ENCODE data around the gene CYP2C18.
"Not testable (repeated sequence)": the region's sequence is repeated elsewhere in the genome, so short reads cannot be mapped to it uniquely, and the experiment has no call there.

CYP2C18 gene

DNA sequence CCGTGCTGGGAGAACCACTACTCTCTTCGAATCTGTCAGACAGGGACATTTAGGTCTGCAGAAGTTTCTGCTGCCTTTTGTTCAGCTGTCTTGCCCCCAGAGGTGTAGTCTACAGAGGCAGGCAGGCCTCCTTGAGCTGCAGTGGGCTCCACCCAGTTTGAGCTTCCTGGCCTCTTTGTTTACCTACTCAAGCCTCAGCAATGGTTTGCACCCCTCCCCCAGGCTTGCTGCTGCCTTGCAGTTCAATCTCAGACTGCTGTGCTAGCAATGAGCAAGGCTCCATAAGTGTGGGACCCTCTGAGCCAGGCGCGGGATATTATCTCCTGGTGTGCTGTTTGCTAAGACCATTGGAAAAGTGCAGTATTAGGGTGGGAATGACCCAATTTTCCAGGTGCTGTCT lies 20.5 kb upstream of the CYP2C18 start:
- H4K8ac ChIP-seq (ENCODE audit: low read depth, low read length); H2BK120ac ChIP-seq (ENCODE audit: low read depth, low read length); H2AFZ ChIP-seq (ENCODE audit: low read length); H3K4me1 ChIP-seq (ENCODE audit: control insufficient read depth in 2 of 2, insufficient read depth in 1 of 2, low read depth in 1 of 2, low read length in 2 of 2); H3K27ac ChIP-seq (replicated peaks; ENCODE audit: low read length); H3K23ac ChIP-seq (ENCODE audit: low read depth, low read length, poor library complexity); H3K27me3 ChIP-seq (ENCODE audit: control insufficient read depth in 3 of 3, insufficient read depth in 3 of 3, low read depth in 1 of 3, low read length in 3 of 3); H3K9me3 ChIP-seq (replicated peaks in 1 of 2; ENCODE audit: control insufficient read depth in 2 of 2, insufficient read depth in 1 of 2, low read depth in 1 of 2, low read length in 2 of 2); H3K9ac ChIP-seq (ENCODE audit: low read depth, low read length, poor library complexity); H2BK5ac ChIP-seq (ENCODE audit: low read length); DNase-seq (ENCODE audit: low spot score); H3K79me1 ChIP-seq (ENCODE audit: low read depth, low read length); H3K4ac ChIP-seq (ENCODE audit: low read length); H2BK12ac ChIP-seq (ENCODE audit: low read length); H3K18ac ChIP-seq (ENCODE audit: low read length); H3K4me2 ChIP-seq (ENCODE audit: insufficient read depth, low read length, poor library complexity, severe bottlenecking); H4K91ac ChIP-seq (ENCODE audit: low read depth, low read length, poor library complexity); H2BK15ac ChIP-seq (ENCODE audit: low read length); H3K36me3 ChIP-seq (replicated peaks in 1 of 2; ENCODE audit: control insufficient read depth in 2 of 2, insufficient read depth in 2 of 2, low read length in 2 of 2); H2AK5ac ChIP-seq (ENCODE audit: low read depth, low read length); H3K4me3 ChIP-seq (ENCODE audit: low read length in 2 of 2): not testable (repeated sequence)
- peak overlapping the region; percentile 38 for H3K14ac ChIP-seq (ENCODE audit: low read length)
- WGBS, 2 donors (ENCODE audit: extremely low coverage in 2 of 2, insufficient read length in 2 of 2, insufficient replicate concordance in 1 of 2), result no CpG with 5 or more reads among the region's 4 CpGs

DNA sequence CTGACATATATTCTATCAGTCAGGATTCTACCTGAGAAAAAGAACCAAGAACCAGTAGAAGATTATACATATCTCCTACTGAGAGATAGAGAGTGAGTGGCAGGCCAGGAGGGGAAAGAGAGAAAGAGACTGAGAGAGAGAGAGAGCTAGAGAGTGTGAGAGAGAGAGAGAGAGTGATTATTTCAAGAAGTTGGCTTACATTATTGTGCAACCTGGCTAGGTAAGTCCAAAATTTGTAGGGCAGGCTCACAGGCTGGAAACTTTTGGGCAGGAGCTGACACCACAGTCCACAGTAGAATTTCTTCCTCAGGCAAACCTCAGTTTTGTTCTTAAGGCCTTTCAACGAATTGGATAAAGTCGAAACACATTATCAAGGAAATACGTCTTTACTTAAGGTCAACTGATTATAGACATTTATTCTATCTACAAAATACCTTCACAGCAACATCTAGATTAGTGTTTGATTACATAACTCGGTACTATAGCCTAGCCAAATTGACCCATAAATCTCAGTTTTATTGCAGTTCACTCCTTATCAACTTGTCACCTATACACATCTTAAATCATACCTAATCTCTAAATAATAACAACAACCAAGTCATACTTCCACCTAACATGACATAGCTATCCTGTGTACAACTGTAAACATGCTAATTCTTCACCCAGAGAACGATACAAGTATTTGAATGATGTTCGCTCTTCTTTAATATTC lies 17.0 kb upstream of the CYP2C18 start:
- H2BK120ac ChIP-seq (ENCODE audit: low read depth, low read length), result no peak overlapping the region
- no peak overlapping the region for H2AFZ ChIP-seq (ENCODE audit: low read length)

DNA sequence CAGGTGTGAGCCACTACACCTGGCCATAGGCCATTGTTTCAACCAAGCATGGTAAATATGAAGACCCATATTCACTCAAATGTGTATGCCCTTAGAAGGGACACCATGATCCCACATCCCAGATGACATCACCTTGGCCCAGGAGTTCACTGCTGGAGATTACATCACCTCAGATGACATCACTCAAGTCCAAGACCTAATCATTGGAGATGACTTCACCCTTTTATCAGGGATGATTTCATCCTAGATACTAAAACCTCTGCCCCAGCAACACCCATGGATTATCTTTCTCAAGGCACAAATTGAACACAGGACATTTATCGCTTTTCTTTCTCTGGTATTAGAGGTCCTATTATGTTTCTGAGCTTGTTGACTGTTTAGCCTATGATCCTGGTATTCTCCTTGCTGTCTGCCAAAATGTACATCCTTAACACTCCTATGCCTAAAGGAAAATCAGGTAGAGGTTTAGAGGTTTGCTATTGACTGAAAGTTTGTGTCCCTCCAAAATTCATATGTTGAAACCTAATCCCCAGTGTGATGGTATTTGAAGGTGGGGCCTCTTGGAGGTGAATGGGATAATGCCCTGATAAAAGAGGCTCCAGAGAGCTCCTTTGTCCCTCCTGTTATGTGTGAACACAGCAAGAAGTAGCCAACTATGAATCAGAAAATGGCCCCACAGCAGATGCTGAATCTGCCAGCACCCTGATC lies 9.8 kb upstream of the CYP2C18 start:
- no CpG with 5 or more reads among the region's 1 CpG for WGBS, 2 donors (ENCODE audit: extremely low coverage in 2 of 2, insufficient read length in 2 of 2, insufficient replicate concordance in 1 of 2)
- no peak for DNase-seq (ENCODE audit: low spot score)

More for the DNA sequence above, 17.0 kb upstream of the CYP2C18 start:
- WGBS, 2 donors (ENCODE audit: extremely low coverage in 2 of 2, insufficient read length in 2 of 2, insufficient replicate concordance in 1 of 2), result no CpG with 5 or more reads among the region's 6 CpGs
- DNase-seq (ENCODE audit: low spot score), result no peak
- no peaks in the 10 kb centered on the region for H3K9me3 ChIP-seq (replicated peaks in 1 of 2; ENCODE audit: control insufficient read depth in 2 of 2, insufficient read depth in 1 of 2, low read depth in 1 of 2, low read length in 2 of 2)
- no peak overlapping the region for H3K4ac ChIP-seq (ENCODE audit: low read length)
- H2AK5ac ChIP-seq (ENCODE audit: low read depth, low read length), result no peak overlapping the region
- no peak overlapping the region for H3K9ac ChIP-seq (ENCODE audit: low read depth, low read length, poor library complexity)
- H3K4me1 ChIP-seq (ENCODE audit: control insufficient read depth in 2 of 2, insufficient read depth in 1 of 2, low read depth in 1 of 2, low read length in 2 of 2), result peaks cover 0 to 7% of the 10 kb centered on the region in 2 donors
- no peak overlapping the region for H3K27ac ChIP-seq (replicated peaks; ENCODE audit: low read length)
- H4K91ac ChIP-seq (ENCODE audit: low read depth, low read length, poor library complexity), result no peak overlapping the region
- no peak overlapping the region for H4K8ac ChIP-seq (ENCODE audit: low read depth, low read length)
- H3K36me3 ChIP-seq (replicated peaks in 1 of 2; ENCODE audit: control insufficient read depth in 2 of 2, insufficient read depth in 2 of 2, low read length in 2 of 2), result no peaks in the 10 kb centered on the region
- H3K14ac ChIP-seq (ENCODE audit: low read length), result no peak overlapping the region
- no peaks in the 10 kb centered on the region for H3K27me3 ChIP-seq (ENCODE audit: control insufficient read depth in 3 of 3, insufficient read depth in 3 of 3, low read depth in 1 of 3, low read length in 3 of 3)
- no peak overlapping the region for H3K4me3 ChIP-seq (ENCODE audit: low read length in 2 of 2)
- H2BK15ac ChIP-seq (ENCODE audit: low read length), result no peak overlapping the region
- H3K4me2 ChIP-seq (ENCODE audit: insufficient read depth, low read length, poor library complexity, severe bottlenecking), result no peak overlapping the region
- no peak overlapping the region for H3K18ac ChIP-seq (ENCODE audit: low read length)
- H2BK12ac ChIP-seq (ENCODE audit: low read length), result no peak overlapping the region
- no peak overlapping the region for H2BK5ac ChIP-seq (ENCODE audit: low read length)
- H3K23ac ChIP-seq (ENCODE audit: low read depth, low read length, poor library complexity), result no peak overlapping the region
- H3K79me1 ChIP-seq (ENCODE audit: low read depth, low read length), result no peaks in the 10 kb centered on the region

DNA sequence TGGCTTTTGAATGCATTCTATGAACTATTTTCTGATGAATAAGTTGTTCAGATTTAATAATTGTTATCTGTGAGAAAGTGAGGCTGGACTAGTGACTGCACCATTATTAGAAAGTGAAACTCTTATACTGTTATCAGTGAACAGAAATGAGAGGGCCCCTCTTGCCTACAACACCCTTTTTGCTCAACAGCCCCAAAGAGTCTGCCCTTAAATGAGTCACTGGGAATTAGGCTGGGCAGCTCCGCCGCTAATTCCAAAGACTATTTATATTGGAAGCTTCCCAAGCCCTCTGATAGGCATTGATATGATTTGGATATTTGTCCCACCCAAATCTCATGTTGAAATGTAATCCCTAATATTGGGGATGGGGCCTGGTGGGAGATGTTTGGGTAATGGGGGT lies 7.0 kb upstream of the CYP2C18 start:
- Histone ChIP-seq H2AFZ (ENCODE audit: low read length) (no peak overlapping the region), H2BK12ac (ENCODE audit: low read length) (no peak overlapping the region), H2AK5ac (ENCODE audit: low read depth, low read length) (no peak overlapping the region), H3K9me3 (replicated peaks in 1 of 2; ENCODE audit: control insufficient read depth in 2 of 2, insufficient read depth in 1 of 2, low read depth in 1 of 2, low read length in 2 of 2) (no peaks in the 10 kb centered on the region), H3K14ac (ENCODE audit: low read length) (no peak overlapping the region), H3K4ac (ENCODE audit: low read length) (no peak overlapping the region), H3K4me2 (ENCODE audit: insufficient read depth, low read length, poor library complexity, severe bottlenecking) (no peak overlapping the region), H4K91ac (ENCODE audit: low read depth, low read length, poor library complexity) (no peak overlapping the region), H3K4me3 (ENCODE audit: low read length in 2 of 2) (no peak overlapping the region), H3K23ac (ENCODE audit: low read depth, low read length, poor library complexity) (no peak overlapping the region), H3K18ac (ENCODE audit: low read length) (no peak overlapping the region), H4K8ac (ENCODE audit: low read depth, low read length) (no peak overlapping the region), H2BK120ac (ENCODE audit: low read depth, low read length) (no peak overlapping the region), H3K79me1 (ENCODE audit: low read depth, low read length) (no peaks in the 10 kb centered on the region), H3K27me3 (ENCODE audit: control insufficient read depth in 3 of 3, insufficient read depth in 3 of 3, low read depth in 1 of 3, low read length in 3 of 3) (no peaks in the 10 kb centered on the region), H3K9ac (ENCODE audit: low read depth, low read length, poor library complexity) (no peak overlapping the region), H3K36me3 (replicated peaks in 1 of 2; ENCODE audit: control insufficient read depth in 2 of 2, insufficient read depth in 2 of 2, low read length in 2 of 2) (no peaks in the 10 kb centered on the region), H3K27ac (replicated peaks; ENCODE audit: low read length) (no peak overlapping the region), H2BK5ac (ENCODE audit: low read length) (no peak overlapping the region), H3K4me1 (ENCODE audit: control insufficient read depth in 2 of 2, insufficient read depth in 1 of 2, low read depth in 1 of 2, low read length in 2 of 2) (peaks cover 0 to 1% of the 10 kb centered on the region in 2 donors), H2BK15ac (ENCODE audit: low read length) (no peak overlapping the region)
- DNase-seq (ENCODE audit: low spot score), result no peak
- WGBS, 2 donors (ENCODE audit: extremely low coverage in 2 of 2, insufficient read length in 2 of 2, insufficient replicate concordance in 1 of 2), result no CpG with 5 or more reads among the region's 2 CpGs

More for the DNA sequence above, 9.8 kb upstream of the CYP2C18 start:
- Histone ChIP-seq H3K36me3 (replicated peaks in 1 of 2; ENCODE audit: control insufficient read depth in 2 of 2, insufficient read depth in 2 of 2, low read length in 2 of 2) (no peaks in the 10 kb centered on the region), H3K27me3 (ENCODE audit: control insufficient read depth in 3 of 3, insufficient read depth in 3 of 3, low read depth in 1 of 3, low read length in 3 of 3) (no peaks in the 10 kb centered on the region), H4K8ac (ENCODE audit: low read depth, low read length) (no peak overlapping the region), H3K14ac (ENCODE audit: low read length) (no peak overlapping the region), H3K4me3 (ENCODE audit: low read length in 2 of 2) (no peak overlapping the region), H2AFZ (ENCODE audit: low read length) (no peak overlapping the region), H3K27ac (replicated peaks; ENCODE audit: low read length) (no peak overlapping the region), H3K23ac (ENCODE audit: low read depth, low read length, poor library complexity) (no peak overlapping the region), H3K9me3 (replicated peaks in 1 of 2; ENCODE audit: control insufficient read depth in 2 of 2, insufficient read depth in 1 of 2, low read depth in 1 of 2, low read length in 2 of 2) (no peaks in the 10 kb centered on the region), H3K4ac (ENCODE audit: low read length) (no peak overlapping the region), H3K79me1 (ENCODE audit: low read depth, low read length) (no peaks in the 10 kb centered on the region), H2AK5ac (ENCODE audit: low read depth, low read length) (no peak overlapping the region), H2BK12ac (ENCODE audit: low read length) (no peak overlapping the region), H4K91ac (ENCODE audit: low read depth, low read length, poor library complexity) (no peak overlapping the region), H2BK5ac (ENCODE audit: low read length) (no peak overlapping the region), H2BK15ac (ENCODE audit: low read length) (no peak overlapping the region), H2BK120ac (ENCODE audit: low read depth, low read length) (no peak overlapping the region), H3K4me2 (ENCODE audit: insufficient read depth, low read length, poor library complexity, severe bottlenecking) (no peak overlapping the region), H3K18ac (ENCODE audit: low read length) (no peak overlapping the region), H3K9ac (ENCODE audit: low read depth, low read length, poor library complexity) (no peak overlapping the region), H3K4me1 (ENCODE audit: control insufficient read depth in 2 of 2, insufficient read depth in 1 of 2, low read depth in 1 of 2, low read length in 2 of 2) (peaks cover 0 to 1% of the 10 kb centered on the region in 2 donors)
